ENCODE data around the gene OGFOD3. TPM values are rescaled to one million over a fixed set of nuclear protein-coding genes. Genes with fewer than 3 reads are reported as not detected.

The OGFOD3 gene
- total and polyA plus RNA-seq, 2 experiments from 2014 or later: 25.7 to 30.5 TPM

DNA sequence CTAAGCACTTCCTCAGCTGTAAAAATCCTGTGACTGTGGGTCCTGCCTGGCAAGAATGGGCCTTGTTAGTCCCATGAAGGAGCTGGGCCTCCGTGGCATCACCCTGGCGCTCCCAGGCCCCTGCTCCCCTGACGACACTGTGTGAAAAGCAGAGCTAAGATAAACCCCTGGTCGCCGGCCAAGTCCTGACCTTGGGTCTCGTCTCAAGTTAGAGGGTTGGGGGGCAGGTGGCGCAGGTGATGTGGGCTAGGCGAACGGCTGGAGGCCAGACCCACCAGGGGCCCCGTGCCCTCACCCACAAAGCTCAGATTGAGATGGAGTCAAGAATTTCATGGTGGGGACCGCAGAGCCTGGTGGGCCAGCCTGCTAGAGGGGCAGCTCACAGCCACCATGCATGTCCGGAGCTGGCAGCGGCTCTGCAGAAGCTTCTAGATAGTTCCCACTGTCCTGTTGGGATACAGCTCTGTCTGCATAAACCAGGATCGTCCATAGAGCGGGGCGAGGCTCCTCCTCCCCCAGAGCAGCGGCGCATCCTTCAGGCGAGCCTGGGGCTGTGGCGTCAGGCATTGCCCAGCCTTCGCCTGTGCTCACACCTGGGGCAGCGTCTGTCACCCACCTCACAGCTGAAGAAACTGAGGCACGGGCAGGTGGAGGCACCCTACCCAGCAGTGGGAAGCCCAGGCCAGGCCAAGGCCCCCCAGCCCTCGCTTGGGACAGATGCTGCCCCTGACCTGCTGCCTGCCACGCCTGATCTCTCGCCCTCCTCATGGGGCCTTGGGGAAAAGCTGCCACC, 20.2 kb upstream of the OGFOD3 start:
- no peak overlapping the region for H3K27ac ChIP-seq
- 93% methylated on average over 25 of the region's 26 CpGs for WGBS (ENCODE audit: low lambda C conversion rate, missing lambda C conversion rate)

DNA sequence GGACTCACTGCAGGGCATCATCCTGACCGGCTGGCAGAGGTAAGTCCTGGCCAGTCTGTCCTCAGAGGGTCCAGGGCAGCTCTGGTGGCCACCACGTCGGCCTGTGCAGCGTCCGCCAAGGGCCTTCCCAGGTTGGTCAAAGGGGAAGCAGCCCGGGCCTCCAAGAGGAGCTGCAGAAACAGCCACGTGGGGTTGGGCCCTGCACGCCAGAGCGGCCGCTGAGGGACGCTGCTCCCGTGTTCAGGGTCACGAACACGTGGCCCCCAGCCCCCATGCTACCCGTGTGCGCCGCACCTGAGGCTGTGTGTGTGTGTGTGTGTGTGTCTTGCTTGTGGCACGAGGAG, 18.9 kb upstream of the OGFOD3 start:
- Histone ChIP-seq H3K4me3 (no peak overlapping the region), H3K27ac (no peak overlapping the region), H3K9me3 (ENCODE audit: low read depth) (no peaks in the 10 kb centered on the region)

More for the DNA sequence above, 20.2 kb upstream of the OGFOD3 start:
- Histone ChIP-seq H3K4me2 (no peak overlapping the region), H4K20me1 (ENCODE audit: insufficient read depth, poor library complexity, severe bottlenecking) (no peaks in the 10 kb centered on the region), H2AFZ (no peak overlapping the region), H3K9me3 (ENCODE audit: low read depth) (no peaks in the 10 kb centered on the region), H3K4me1 (ENCODE audit: insufficient read depth) (no peaks in the 10 kb centered on the region), H3K36me3 (replicated peaks; ENCODE audit: insufficient read depth, low read depth) (no peaks in the 10 kb centered on the region), H3K27me3 (no peaks in the 10 kb centered on the region), H3K4me3 (no peak overlapping the region), H3K9me2 (replicated peaks; ENCODE audit: insufficient read depth) (no peaks in the 10 kb centered on the region), H3K79me2 (no peaks in the 10 kb centered on the region)
- TF ChIP-seq, protein P1, sequence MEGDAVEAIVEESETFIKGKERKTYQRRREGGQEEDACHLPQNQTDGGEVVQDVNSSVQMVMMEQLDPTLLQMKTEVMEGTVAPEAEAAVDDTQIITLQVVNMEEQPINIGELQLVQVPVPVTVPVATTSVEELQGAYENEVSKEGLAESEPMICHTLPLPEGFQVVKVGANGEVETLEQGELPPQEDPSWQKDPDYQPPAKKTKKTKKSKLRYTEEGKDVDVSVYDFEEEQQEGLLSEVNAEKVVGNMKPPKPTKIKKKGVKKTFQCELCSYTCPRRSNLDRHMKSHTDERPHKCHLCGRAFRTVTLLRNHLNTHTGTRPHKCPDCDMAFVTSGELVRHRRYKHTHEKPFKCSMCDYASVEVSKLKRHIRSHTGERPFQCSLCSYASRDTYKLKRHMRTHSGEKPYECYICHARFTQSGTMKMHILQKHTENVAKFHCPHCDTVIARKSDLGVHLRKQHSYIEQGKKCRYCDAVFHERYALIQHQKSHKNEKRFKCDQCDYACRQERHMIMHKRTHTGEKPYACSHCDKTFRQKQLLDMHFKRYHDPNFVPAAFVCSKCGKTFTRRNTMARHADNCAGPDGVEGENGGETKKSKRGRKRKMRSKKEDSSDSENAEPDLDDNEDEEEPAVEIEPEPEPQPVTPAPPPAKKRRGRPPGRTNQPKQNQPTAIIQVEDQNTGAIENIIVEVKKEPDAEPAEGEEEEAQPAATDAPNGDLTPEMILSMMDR (IDR thresholded peaks at IDR 0.05; ENCODE audit: poor library complexity): no peak
- TF ChIP-seq EZH2 (IDR thresholded peaks at IDR 0.05; ENCODE audit: borderline replicate concordance): no peak
- no peak for TF ChIP-seq EZH2phosphoT487 (IDR thresholded peaks at IDR 0.05; ENCODE audit: low read depth, severe bottlenecking, unreplicated experiment)
- DNase-seq (ENCODE audit: low spot score): no peak

DNA sequence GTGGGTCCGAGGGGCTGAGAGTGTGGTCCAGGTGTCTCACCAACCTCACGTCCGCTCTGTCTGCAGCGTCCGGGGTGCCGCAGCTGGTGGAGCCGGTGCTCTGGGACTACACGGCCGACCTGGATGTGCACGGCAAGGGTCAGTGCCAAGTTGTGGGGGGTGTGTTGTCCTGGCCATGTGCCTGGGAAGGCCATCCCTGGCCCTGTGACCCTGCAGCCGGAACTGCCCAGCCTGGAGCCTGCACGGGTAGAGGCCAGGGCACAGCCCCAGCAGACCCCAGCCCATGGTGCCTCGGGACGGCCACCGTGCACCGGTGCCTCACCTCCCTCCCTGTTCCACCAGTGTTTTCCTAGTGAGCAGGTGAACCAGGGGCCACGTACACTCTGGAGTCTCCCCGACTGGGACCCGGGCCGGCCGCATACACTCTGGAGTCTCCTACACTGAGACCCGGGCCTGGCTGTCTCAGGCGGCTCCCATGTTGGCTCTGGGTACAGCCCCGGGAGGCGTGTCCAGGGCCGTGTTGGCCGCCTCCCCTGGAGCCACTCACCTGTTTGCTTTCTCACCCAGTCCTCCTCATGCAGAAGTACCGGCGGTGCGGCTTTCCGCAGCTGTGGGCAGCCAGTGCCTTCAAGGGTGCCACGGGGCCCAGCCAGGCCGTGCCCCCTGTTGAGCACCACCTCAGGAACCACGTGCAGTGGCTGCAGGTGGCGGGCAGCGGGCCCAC, 18.4 kb upstream of the OGFOD3 start:
- Histone ChIP-seq H3K36me3 (replicated peaks; ENCODE audit: insufficient read depth, low read depth) (no peaks in the 10 kb centered on the region), H2AFZ (no peak overlapping the region), H3K4me3 (no peak overlapping the region), H3K9me3 (ENCODE audit: low read depth) (no peaks in the 10 kb centered on the region), H3K9me2 (replicated peaks; ENCODE audit: insufficient read depth) (no peaks in the 10 kb centered on the region), H3K4me2 (no peak overlapping the region), H3K27me3 (no peaks in the 10 kb centered on the region), H3K4me1 (ENCODE audit: insufficient read depth) (no peaks in the 10 kb centered on the region), H4K20me1 (ENCODE audit: insufficient read depth, poor library complexity, severe bottlenecking) (no peaks in the 10 kb centered on the region), H3K27ac (no peak overlapping the region), H3K79me2 (no peaks in the 10 kb centered on the region)
- WGBS (ENCODE audit: low lambda C conversion rate, missing lambda C conversion rate): 96% methylated on average over 36 of the region's 36 CpGs
- DNase-seq (ENCODE audit: low spot score): no peak
- TF ChIP-seq, protein P1 (IDR thresholded peaks at IDR 0.05; ENCODE audit: poor library complexity): no peak
- TF ChIP-seq EZH2phosphoT487 (IDR thresholded peaks at IDR 0.05; ENCODE audit: low read depth, severe bottlenecking, unreplicated experiment) (no peak), EZH2 (IDR thresholded peaks at IDR 0.05; ENCODE audit: borderline replicate concordance) (no peak)

More for the DNA sequence above, 18.9 kb upstream of the OGFOD3 start:
- H3K9me2 ChIP-seq (replicated peaks; ENCODE audit: insufficient read depth): no peaks in the 10 kb centered on the region
- H3K36me3 ChIP-seq (replicated peaks; ENCODE audit: insufficient read depth, low read depth): no peaks in the 10 kb centered on the region
- H2AFZ ChIP-seq: no peak overlapping the region
- H4K20me1 ChIP-seq (ENCODE audit: insufficient read depth, poor library complexity, severe bottlenecking): no peaks in the 10 kb centered on the region
- no peaks in the 10 kb centered on the region for H3K4me1 ChIP-seq (ENCODE audit: insufficient read depth)
- no peak overlapping the region for H3K4me2 ChIP-seq
- no peaks in the 10 kb centered on the region for H3K79me2 ChIP-seq
- 97% methylated on average over 18 of the region's 18 CpGs for WGBS (ENCODE audit: low lambda C conversion rate, missing lambda C conversion rate)
- DNase-seq (ENCODE audit: low spot score): no peak
- no peaks in the 10 kb centered on the region for H3K27me3 ChIP-seq
- TF ChIP-seq EZH2phosphoT487 (IDR thresholded peaks at IDR 0.05; ENCODE audit: low read depth, severe bottlenecking, unreplicated experiment) (no peak), EZH2 (IDR thresholded peaks at IDR 0.05; ENCODE audit: borderline replicate concordance) (no peak)
- TF ChIP-seq, protein P1 (IDR thresholded peaks at IDR 0.05; ENCODE audit: poor library complexity): no peak

All from hepatocyte (in vitro differentiated cells).